ENCODE results near the gene TRAF3IP1.

- no peak for TF ChIP-seq SP1 (IDR thresholded peaks at IDR 0.05)
- no peak for TF ChIP-seq ZNF384 (IDR thresholded peaks at IDR 0.05)
- no peak for TF ChIP-seq SUZ12 (IDR thresholded peaks at IDR 0.05)
- no peak for TF ChIP-seq FOXM1 (IDR thresholded peaks at IDR 0.05; ENCODE audit: borderline replicate concordance)
Measured at GRCh38 chr2:238446371-238446770, 126.1 kb downstream of the TRAF3IP1 start.
